Gastrocnemius medialis (tissue), 4 donors: ENCODE data around the gene FOXP4.

Experiments
- POLR2A ChIP-seq, 2 donors: fragments of 450-650 bp; IDR thresholded peaks; one replicate each; pipeline ENCODE4 v1.6.1; 2017; ENCODE audit warnings: antibody characterized with exemption in 2 of 2, mild to moderate bottlenecking in 2 of 2, moderate library complexity in 2 of 2
- TF ChIP-seq, protein P1 (sequence below), 5 experiments: fragments of 450-650 bp in 3 of 5; fragments of 200-600 bp in 2 of 5; sonication (generic) in 2 of 5; IDR thresholded peaks in 4 of 5; conservative IDR thresholded peaks in 1 of 5; 1 replicate in 4 of 5; 2 replicates in 1 of 5; pipeline ENCODE4 v1.5.1; 2016 to 2019; ENCODE audit warnings: antibody characterized with exemption in 5 of 5, mild to moderate bottlenecking in 3 of 5, moderate library complexity in 3 of 5

DNA sequence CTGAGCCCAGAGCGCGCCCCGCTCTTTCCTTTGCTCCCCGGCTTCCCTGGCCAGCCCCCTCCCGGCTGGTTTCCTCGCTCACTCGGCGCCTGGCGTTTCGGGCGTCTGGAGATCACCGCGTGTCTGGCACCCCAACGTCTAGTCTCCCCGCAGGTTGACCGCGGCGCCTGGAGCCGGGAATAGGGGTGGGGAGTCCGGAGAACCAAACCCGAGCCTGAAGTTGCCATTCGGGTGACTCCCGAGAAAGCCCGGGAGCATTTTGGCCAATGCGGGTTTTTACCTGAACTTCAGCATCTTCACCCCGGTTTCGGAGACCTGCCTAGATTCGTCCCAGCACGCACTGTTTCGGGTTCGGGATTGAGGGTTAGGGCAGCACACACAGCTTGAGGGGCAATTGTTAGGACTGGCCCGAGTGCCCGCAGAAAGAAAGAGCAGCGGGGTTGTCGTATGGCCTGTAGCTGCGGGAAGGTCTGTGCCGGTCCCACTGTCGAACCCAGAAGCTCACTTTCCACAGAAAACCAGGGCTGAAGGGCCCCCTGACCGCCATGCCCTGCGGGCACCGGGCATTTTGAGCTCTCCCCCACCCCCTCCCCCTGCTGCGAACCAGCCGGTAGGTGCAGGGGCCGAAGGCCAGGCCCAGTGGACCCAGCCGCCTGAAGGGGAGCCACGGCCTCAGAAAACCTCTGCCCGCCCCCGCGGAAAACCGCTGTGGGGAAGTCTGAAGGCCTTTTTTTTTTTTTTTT lies 2.1 kb downstream of the FOXP4 start:
- TF ChIP-seq, protein P1, sequence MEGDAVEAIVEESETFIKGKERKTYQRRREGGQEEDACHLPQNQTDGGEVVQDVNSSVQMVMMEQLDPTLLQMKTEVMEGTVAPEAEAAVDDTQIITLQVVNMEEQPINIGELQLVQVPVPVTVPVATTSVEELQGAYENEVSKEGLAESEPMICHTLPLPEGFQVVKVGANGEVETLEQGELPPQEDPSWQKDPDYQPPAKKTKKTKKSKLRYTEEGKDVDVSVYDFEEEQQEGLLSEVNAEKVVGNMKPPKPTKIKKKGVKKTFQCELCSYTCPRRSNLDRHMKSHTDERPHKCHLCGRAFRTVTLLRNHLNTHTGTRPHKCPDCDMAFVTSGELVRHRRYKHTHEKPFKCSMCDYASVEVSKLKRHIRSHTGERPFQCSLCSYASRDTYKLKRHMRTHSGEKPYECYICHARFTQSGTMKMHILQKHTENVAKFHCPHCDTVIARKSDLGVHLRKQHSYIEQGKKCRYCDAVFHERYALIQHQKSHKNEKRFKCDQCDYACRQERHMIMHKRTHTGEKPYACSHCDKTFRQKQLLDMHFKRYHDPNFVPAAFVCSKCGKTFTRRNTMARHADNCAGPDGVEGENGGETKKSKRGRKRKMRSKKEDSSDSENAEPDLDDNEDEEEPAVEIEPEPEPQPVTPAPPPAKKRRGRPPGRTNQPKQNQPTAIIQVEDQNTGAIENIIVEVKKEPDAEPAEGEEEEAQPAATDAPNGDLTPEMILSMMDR (IDR thresholded peaks at IDR 0.05 in 4 of 5, conservative IDR thresholded peaks at IDR 0.05 in 1 of 5), result no peak
- no peak for TF ChIP-seq POLR2A (IDR thresholded peaks at IDR 0.05)
